Activated CD4-positive, alpha-beta T cell treated with anti-CD3 and anti-CD28 coated beads, Interleukin-2, Interleukin-4, amounts not matched to agents 100 ng/mL and 50 ng/mL, durations not matched to agents 16 hours and 8 hours (primary cell): Measurements from ENCODE around the gene IL17B.
A peak's percentile ranks its signal among the peaks of the same experiment; 100 is the strongest.
"Not testable (repeated sequence)": the region's sequence is repeated elsewhere in the genome, so short reads cannot be mapped to it uniquely, and the experiment has no call there.

Experiments
- DNase-seq: peaks from one replicate; pipeline ENCODE4 v3.0.0-alpha.2; 2020; ENCODE audit warnings: low spot score

IL17B gene

GRCh38 chr5:149400304-149400703, 21.2 kb upstream of the IL17B start:
- no peak for DNase-seq

- DNase-seq, result no peak
These were observed 20.7 kb upstream of the IL17B start for GRCh38 chr5:149399775-149400174.

- DNase-seq, result not testable (repeated sequence)
These were observed 19.7 kb upstream of the IL17B start for GRCh38 chr5:149398747-149399266.

- no peak for DNase-seq
These were observed 18.4 kb upstream of the IL17B start for GRCh38 chr5:149397530-149397929.

GRCh38 chr5:149394996-149395395, 15.9 kb upstream of the IL17B start:
- not testable (repeated sequence) for DNase-seq

- DNase-seq, result peak; percentile 22
These were observed 13.6 kb upstream of the IL17B start for GRCh38 chr5:149392718-149393117.

GRCh38 chr5:149391524-149391923, 12.4 kb upstream of the IL17B start:
- DNase-seq, result no peak

- DNase-seq, result not testable (repeated sequence)
These were observed 12.0 kb upstream of the IL17B start for GRCh38 chr5:149391076-149391475.

GRCh38 chr5:149389552-149390495, 10.7 kb upstream of the IL17B start:
- no peak for DNase-seq

- no peak for DNase-seq
These were observed 9.6 kb upstream of the IL17B start for GRCh38 chr5:149388498-149389190.

- DNase-seq, result no peak
These were observed 8.9 kb upstream of the IL17B start for GRCh38 chr5:149387982-149388381.

- DNase-seq, result no peak
These were observed 8.1 kb upstream of the IL17B start for GRCh38 chr5:149387081-149387631.

- no peak for DNase-seq
These were observed 7.1 kb upstream of the IL17B start for GRCh38 chr5:149386166-149386565.

- DNase-seq, result no peak
These were observed 4.3 kb upstream of the IL17B start for GRCh38 chr5:149383399-149383798.

- DNase-seq, result no peak
These were observed 3.6 kb upstream of the IL17B start for GRCh38 chr5:149382517-149383220.

- DNase-seq, result peak; percentile 71
These were observed 2.9 kb upstream of the IL17B start for GRCh38 chr5:149381986-149382338.

GRCh38 chr5:149381261-149381985, 2.3 kb upstream of the IL17B start:
- no peak for DNase-seq

- no peak for DNase-seq
These were observed 1.5 kb upstream of the IL17B start for GRCh38 chr5:149380466-149381121.

GRCh38 chr5:149379818-149380374, 804 bp upstream of the IL17B start:
- no peak for DNase-seq

GRCh38 chr5:149378241-149378820, 761 bp downstream of the IL17B start:
- no peak for DNase-seq
